DOHH2 (cell line): ENCODE measurements around the gene MED13L.

Source experiments
- H3F3A ChIP-seq: fragments of 200-600 bp; sonication (generic), shearing (Covaris generic); 2 replicates; pipeline ENCODE4 v1.6.0; 2016; ENCODE audit warnings: antibody characterized with exemption, mild to moderate bottlenecking; ENCODE audit not compliant: control insufficient read depth, insufficient read depth
- H3K27ac ChIP-seq: fragments of 200-600 bp; sonication (generic); 2 replicates; pipeline ENCODE4 v1.5.1; 2014; ENCODE audit warnings: low read depth, mild to moderate bottlenecking, low read length, moderate library complexity
- H3K27me3 ChIP-seq: fragments of 200-600 bp; sonication (generic); 2 replicates; pipeline ENCODE4 v1.6.1; 2014; ENCODE audit warnings: mild to moderate bottlenecking, low read length, mixed read lengths; ENCODE audit not compliant: control insufficient read depth
- H3K36me3 ChIP-seq: fragments of 200-600 bp; sonication (generic); 2 replicates; pipeline ENCODE4 v1.6.1; 2014; ENCODE audit warnings: mild to moderate bottlenecking, low read length, moderate library complexity, mixed read lengths; ENCODE audit not compliant: control insufficient read depth
- H3K4me1 ChIP-seq: fragments of 200-600 bp; sonication (generic); 2 replicates; pipeline ENCODE4 v1.6.1; 2014; ENCODE audit warnings: mild to moderate bottlenecking, low read length, mixed read lengths; ENCODE audit not compliant: control insufficient read depth
- H3K4me2 ChIP-seq: fragments of 200-600 bp; sonication (generic); 2 replicates; pipeline ENCODE4 v1.6.0; 2014; ENCODE audit warnings: mild to moderate bottlenecking, low read length, moderate library complexity
- H3K4me3 ChIP-seq: fragments of 200-600 bp; sonication (generic); 2 replicates; pipeline ENCODE4 v1.5.1; 2014; ENCODE audit warnings: mild to moderate bottlenecking, low read length, mixed read lengths
- H3K79me2 ChIP-seq: fragments of 200-600 bp; sonication (generic); 2 replicates; pipeline ENCODE4 v1.6.1; 2014; ENCODE audit warnings: mild to moderate bottlenecking, low read length, mixed read lengths; ENCODE audit not compliant: control insufficient read depth
- H3K9me2 ChIP-seq: fragments of 200-600 bp; sonication (generic); replicated peaks from 2 replicates; pipeline ENCODE4 v1.6.1; 2014; ENCODE audit warnings: mild to moderate bottlenecking, low read length, mixed read lengths; ENCODE audit not compliant: control insufficient read depth
- H3K9me3 ChIP-seq: fragments of 200-600 bp; sonication (generic); 2 replicates; pipeline ENCODE4 v1.6.1; 2014; ENCODE audit warnings: antibody characterized with exemption, low read length, mixed read lengths; ENCODE audit not compliant: control insufficient read depth, insufficient read depth
- H4K20me1 ChIP-seq: fragments of 200-600 bp; sonication (generic); 2 replicates; pipeline ENCODE4 v1.6.0; 2014; ENCODE audit warnings: low read depth, mild to moderate bottlenecking, antibody characterized with exemption, low read length, moderate library complexity; ENCODE audit not compliant: control insufficient read depth, insufficient read depth
- EZH2phosphoT487 ChIP-seq: fragments of 200-600 bp; sonication (generic); IDR thresholded peaks from 2 replicates; pipeline ENCODE4 v1.6.1; 2017; ENCODE audit warnings: borderline replicate concordance, mild to moderate bottlenecking, antibody characterized with exemption, low read length, moderate library complexity, mixed read lengths
- TF ChIP-seq, protein P1 (sequence below): fragments of 200-600 bp; sonication (generic); IDR thresholded peaks from one replicate; pipeline ENCODE4 v1.5.1; 2014; ENCODE audit warnings: antibody characterized with exemption, mild to moderate bottlenecking, low read depth, low read length; ENCODE audit not compliant: poor library complexity, severe bottlenecking

MED13L gene

GRCh38 chr12:116298578-116298977 lies 21.1 kb upstream of the MED13L start:
- no peaks in the 10 kb centered on the region for H3K4me1 ChIP-seq
- no peaks in the 10 kb centered on the region for H4K20me1 ChIP-seq
- no peaks in the 10 kb centered on the region for H3K36me3 ChIP-seq
- no peak overlapping the region for H3K27ac ChIP-seq
- H3K4me3 ChIP-seq = no peak overlapping the region
- no peaks in the 10 kb centered on the region for H3K79me2 ChIP-seq
- peaks cover 21% of the 10 kb centered on the region for H3K27me3 ChIP-seq
- no peaks in the 10 kb centered on the region for H3F3A ChIP-seq
- H3K4me2 ChIP-seq = no peak overlapping the region
- TF ChIP-seq EZH2phosphoT487 = no peak
- TF ChIP-seq, protein P1, sequence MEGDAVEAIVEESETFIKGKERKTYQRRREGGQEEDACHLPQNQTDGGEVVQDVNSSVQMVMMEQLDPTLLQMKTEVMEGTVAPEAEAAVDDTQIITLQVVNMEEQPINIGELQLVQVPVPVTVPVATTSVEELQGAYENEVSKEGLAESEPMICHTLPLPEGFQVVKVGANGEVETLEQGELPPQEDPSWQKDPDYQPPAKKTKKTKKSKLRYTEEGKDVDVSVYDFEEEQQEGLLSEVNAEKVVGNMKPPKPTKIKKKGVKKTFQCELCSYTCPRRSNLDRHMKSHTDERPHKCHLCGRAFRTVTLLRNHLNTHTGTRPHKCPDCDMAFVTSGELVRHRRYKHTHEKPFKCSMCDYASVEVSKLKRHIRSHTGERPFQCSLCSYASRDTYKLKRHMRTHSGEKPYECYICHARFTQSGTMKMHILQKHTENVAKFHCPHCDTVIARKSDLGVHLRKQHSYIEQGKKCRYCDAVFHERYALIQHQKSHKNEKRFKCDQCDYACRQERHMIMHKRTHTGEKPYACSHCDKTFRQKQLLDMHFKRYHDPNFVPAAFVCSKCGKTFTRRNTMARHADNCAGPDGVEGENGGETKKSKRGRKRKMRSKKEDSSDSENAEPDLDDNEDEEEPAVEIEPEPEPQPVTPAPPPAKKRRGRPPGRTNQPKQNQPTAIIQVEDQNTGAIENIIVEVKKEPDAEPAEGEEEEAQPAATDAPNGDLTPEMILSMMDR = no peak
- H3K9me2 ChIP-seq = no peaks in the 10 kb centered on the region
- no peaks in the 10 kb centered on the region for H3K9me3 ChIP-seq

- H3F3A ChIP-seq = no peaks in the 10 kb centered on the region
Observed at GRCh38 chr12:116297224-116297834, 19.8 kb upstream of the MED13L start.

DNA sequence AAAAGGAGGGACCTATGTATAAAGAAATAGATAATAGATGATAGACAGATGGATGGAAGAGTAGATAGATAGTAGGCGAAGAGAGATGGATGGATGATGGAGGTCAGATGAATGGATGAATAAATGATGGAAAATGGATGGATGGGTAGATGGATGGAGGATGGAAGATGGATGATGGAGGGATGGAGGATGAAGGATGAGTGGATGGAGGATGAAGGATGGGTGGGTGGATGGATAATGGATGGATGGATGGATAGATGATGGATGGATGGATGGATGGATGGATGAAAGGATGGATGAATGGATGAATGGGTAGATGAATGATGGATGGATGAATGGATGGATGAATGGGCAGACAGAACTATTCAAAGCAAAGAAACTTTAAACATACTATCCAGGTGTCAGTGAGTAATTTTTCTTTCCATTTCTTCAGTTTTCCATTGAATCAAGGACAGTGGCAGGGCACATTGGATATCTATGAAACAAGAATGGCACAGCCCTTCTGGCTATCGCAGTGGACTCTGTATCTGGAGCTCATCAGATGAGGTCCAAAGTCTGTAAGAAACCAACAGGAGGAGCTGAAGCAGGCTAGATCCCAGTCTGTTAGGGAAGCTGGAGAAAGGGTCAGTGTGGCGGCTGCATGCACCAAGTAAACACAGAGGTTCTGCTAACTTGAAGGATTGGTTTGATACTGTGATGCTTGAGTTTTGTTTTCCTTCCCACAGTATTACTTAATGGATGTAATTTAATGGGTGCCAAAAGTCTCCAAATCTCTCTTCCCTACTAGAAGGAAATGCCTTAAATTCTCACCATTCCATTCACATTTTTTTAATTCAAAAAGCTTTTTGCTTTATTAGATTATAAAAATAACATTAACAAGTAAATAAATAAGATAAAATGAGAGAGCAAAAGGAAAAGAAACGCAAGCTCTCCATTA lies 18.1 kb upstream of the MED13L start:
- TF ChIP-seq, protein P1 = no peak
- TF ChIP-seq EZH2phosphoT487 = no peak
- Histone ChIP-seq H3K4me3 (no peak overlapping the region), H3K4me1 (no peaks in the 10 kb centered on the region), H4K20me1 (no peaks in the 10 kb centered on the region), H3K79me2 (no peaks in the 10 kb centered on the region), H3K27ac (no peak overlapping the region), H3K27me3 (peaks cover 15% of the 10 kb centered on the region; the same call in 1 of the 2 replicates), H3K36me3 (no peaks in the 10 kb centered on the region), H3K9me3 (no peaks in the 10 kb centered on the region), H3K9me2 (no peaks in the 10 kb centered on the region), H3F3A (no peaks in the 10 kb centered on the region), H3K4me2 (no peak overlapping the region)

More at GRCh38 chr12:116297224-116297834, 19.8 kb upstream of the MED13L start:
- Histone ChIP-seq H3K9me2 (no peaks in the 10 kb centered on the region), H3K4me3 (no peak overlapping the region), H3K4me2 (no peak overlapping the region), H3K79me2 (no peaks in the 10 kb centered on the region), H3K27me3 (peaks cover 17% of the 10 kb centered on the region), H4K20me1 (no peaks in the 10 kb centered on the region), H3K36me3 (no peaks in the 10 kb centered on the region), H3K9me3 (no peaks in the 10 kb centered on the region), H3K27ac (no peak overlapping the region), H3K4me1 (no peaks in the 10 kb centered on the region)
- no peak for TF ChIP-seq EZH2phosphoT487
- TF ChIP-seq, protein P1 = no peak
